NCI-H226 (cell line): Measurements from ENCODE around the gene SPATA12.

Source experiments
- DNase-seq: peaks from one replicate; pipeline ENCODE4 v3.0.0-alpha.2; 2015

SPATA12 gene

DNA sequence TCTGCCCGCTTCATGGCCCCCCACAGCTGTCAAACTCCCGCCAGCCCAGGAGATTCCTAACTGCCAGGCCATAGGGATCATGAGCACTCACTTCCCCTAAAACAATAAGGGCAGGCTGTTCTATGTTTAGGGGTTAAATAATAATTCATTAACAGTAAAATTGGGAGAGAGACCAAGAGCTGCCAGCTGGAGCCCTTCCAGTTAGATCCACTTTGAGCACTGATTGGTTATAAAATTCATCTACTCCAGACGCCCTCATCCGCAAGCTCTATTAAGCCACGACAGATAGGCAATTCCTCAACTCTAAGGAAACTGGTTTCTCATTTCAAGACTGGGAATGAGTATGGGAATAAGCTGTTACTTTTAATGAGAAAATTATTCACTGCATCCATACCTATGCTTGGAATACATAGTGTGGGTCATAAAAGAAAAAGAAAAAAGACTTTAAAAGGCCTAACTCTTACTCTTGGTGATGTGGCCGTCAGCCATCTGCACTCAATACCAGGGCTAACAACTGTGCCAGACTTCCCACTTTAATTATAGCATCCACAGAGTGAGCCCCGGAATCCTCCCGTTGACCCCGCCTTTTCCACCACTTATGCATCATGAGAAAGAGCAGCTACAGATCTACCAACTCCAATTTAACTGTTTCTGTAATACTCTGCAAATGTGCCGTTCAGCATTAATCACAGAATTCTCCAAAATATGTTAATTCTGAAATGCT, 60.1 kb downstream of the SPATA12 start:
- no peak for DNase-seq
